Astrocyte of the cerebellum (primary cell): ENCODE results near the gene ARHGAP22.

Experiments
- DNase-seq: peaks from one replicate; pipeline ENCODE4 v3.0.0-alpha.2; 2011; ENCODE audit warnings: low read depth
- H3K4me3 ChIP-seq: 2 replicates; pipeline ENCODE4 v1.5.1; 2011; ENCODE audit warnings: mild to moderate bottlenecking, low read depth, low read length, moderate library complexity
- in situ Hi-C: cut with HindIII; loops from 2 replicates; pipeline ENCODE4 v1.10.0; 2017; ENCODE audit warnings: low sequenced_read_pairs
- TF ChIP-seq, protein P1 (sequence below): IDR thresholded peaks from 2 replicates; pipeline ENCODE4 v1.5.1; 2012; ENCODE audit warnings: low read length, low read depth, moderate library complexity, mild to moderate bottlenecking; ENCODE audit errors: missing control alignments

The ARHGAP22 gene

GRCh38 chr10:48590945-48591344, 13.9 kb downstream of the ARHGAP22 start:
- in situ Hi-C loops, result no loop called here
- no peak for DNase-seq
- no peak overlapping the region for H3K4me3 ChIP-seq
- TF ChIP-seq, protein P1, sequence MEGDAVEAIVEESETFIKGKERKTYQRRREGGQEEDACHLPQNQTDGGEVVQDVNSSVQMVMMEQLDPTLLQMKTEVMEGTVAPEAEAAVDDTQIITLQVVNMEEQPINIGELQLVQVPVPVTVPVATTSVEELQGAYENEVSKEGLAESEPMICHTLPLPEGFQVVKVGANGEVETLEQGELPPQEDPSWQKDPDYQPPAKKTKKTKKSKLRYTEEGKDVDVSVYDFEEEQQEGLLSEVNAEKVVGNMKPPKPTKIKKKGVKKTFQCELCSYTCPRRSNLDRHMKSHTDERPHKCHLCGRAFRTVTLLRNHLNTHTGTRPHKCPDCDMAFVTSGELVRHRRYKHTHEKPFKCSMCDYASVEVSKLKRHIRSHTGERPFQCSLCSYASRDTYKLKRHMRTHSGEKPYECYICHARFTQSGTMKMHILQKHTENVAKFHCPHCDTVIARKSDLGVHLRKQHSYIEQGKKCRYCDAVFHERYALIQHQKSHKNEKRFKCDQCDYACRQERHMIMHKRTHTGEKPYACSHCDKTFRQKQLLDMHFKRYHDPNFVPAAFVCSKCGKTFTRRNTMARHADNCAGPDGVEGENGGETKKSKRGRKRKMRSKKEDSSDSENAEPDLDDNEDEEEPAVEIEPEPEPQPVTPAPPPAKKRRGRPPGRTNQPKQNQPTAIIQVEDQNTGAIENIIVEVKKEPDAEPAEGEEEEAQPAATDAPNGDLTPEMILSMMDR, result no peak

- H3K4me3 ChIP-seq, result no peak overlapping the region
- DNase-seq, result peak; percentile 35
- TF ChIP-seq, protein P1, result no peak
- in situ Hi-C loops, result no loop called here
Observed at GRCh38 chr10:48589266-48589665, 15.6 kb downstream of the ARHGAP22 start.

DNA sequence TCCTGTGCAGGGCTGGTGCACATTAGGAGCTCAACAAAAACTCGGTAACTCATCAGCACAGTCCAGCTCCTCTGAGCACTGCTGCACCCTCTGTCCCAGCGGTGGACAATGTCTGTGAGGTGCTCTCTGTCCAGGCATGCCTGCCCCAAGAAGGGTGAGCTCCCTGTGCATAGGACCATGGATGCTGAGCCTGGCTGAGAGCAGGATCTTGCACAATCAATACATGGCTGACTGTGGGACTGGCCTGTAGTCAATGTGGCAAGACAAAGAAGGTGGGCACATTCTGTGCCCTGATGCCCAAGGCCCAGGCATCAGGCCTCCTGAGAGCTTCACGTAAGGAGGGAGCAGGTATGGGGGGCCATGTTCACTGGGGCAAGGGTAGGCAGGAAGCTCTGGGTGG, 17.1 kb downstream of the ARHGAP22 start:
- in situ Hi-C loops, result no loop called here
- no peak for DNase-seq
- TF ChIP-seq, protein P1, result no peak
- no peak overlapping the region for H3K4me3 ChIP-seq

GRCh38 chr10:48587101-48587500, 17.8 kb downstream of the ARHGAP22 start:
- no peak overlapping the region for H3K4me3 ChIP-seq
- DNase-seq, result no peak
- TF ChIP-seq, protein P1, result no peak
- in situ Hi-C loops, result no loop called here

DNA sequence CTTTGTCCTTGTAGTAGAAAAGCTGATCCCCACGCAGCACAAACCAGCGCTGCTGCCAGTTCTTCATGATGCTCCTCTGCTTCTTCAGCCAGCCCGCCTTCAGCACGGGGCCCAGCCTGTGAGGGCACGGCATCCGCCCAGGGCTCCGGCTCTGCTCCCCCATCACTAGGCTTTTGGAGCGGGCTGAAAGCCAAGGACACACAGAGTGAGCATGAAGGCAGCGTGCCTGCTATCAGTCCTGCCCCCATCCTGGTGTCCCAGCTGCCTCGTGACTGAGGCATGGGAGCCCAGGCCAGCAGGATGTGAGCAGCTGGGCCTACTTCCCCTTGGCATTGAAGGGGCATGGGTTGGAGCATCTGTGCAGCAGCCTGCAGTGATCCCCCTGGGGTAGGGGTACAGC, 21.9 kb downstream of the ARHGAP22 start:
- in situ Hi-C loops, result no loop called here
- TF ChIP-seq, protein P1, result no peak

GRCh38 chr10:48580236-48580635, 24.6 kb downstream of the ARHGAP22 start:
- in situ Hi-C loops, result no loop called here
- TF ChIP-seq, protein P1, result no peak
- DNase-seq, result no peak
- no peak overlapping the region for H3K4me3 ChIP-seq

More for the DNA sequence above, 21.9 kb downstream of the ARHGAP22 start:
- no peak for DNase-seq
- no peak overlapping the region for H3K4me3 ChIP-seq
